ENCODE results near the gene MEGF8.

MEGF8 gene

GRCh38 chr19:42325308-42325895 lies at the start of gene MEGF8:
TSS of gene MEGF8 (plus strand) at chr19:42325635. CDS start at chr19:42326244, 609 bp downstream.
- DNase-seq (ENCODE audit: low read depth, low spot score), result peak; percentile 99

GRCh38 chr19:42276284-42276683 lies 49.2 kb upstream of the MEGF8 start:
- DNase-seq (ENCODE audit: low read depth, low spot score), result no peak

- DNase-seq (ENCODE audit: low read depth, low spot score), result no peak
These were observed 48.6 kb upstream of the MEGF8 start for GRCh38 chr19:42276821-42277220.

- DNase-seq (ENCODE audit: low read depth, low spot score), result no peak
These were observed 47.5 kb upstream of the MEGF8 start for GRCh38 chr19:42277821-42278451.

GRCh38 chr19:42278452-42279154 lies 46.8 kb upstream of the MEGF8 start:
- DNase-seq (ENCODE audit: low read depth, low spot score), result no peak

- no peak for DNase-seq (ENCODE audit: low read depth, low spot score)
These were observed 46.1 kb upstream of the MEGF8 start for GRCh38 chr19:42279155-42279901.

GRCh38 chr19:42279902-42280814 lies 45.3 kb upstream of the MEGF8 start:
- peak; percentile 62 for DNase-seq (ENCODE audit: low read depth, low spot score)

- DNase-seq (ENCODE audit: low read depth, low spot score), result no peak
These were observed 44.7 kb upstream of the MEGF8 start for GRCh38 chr19:42280815-42281145.

- DNase-seq (ENCODE audit: low read depth, low spot score), result no peak
These were observed 44.1 kb upstream of the MEGF8 start for GRCh38 chr19:42281146-42281826.

- DNase-seq (ENCODE audit: low read depth, low spot score), result no peak
These were observed 43.3 kb upstream of the MEGF8 start for GRCh38 chr19:42281827-42282762.

- no peak for DNase-seq (ENCODE audit: low read depth, low spot score)
These were observed 42.6 kb upstream of the MEGF8 start for GRCh38 chr19:42282819-42283187.

GRCh38 chr19:42283188-42284065 lies 42.0 kb upstream of the MEGF8 start:
- peak; percentile 87 for DNase-seq (ENCODE audit: low read depth, low spot score)

- peak; percentile 41 for DNase-seq (ENCODE audit: low read depth, low spot score)
These were observed 41.4 kb upstream of the MEGF8 start for GRCh38 chr19:42284066-42284501.

GRCh38 chr19:42284591-42285341 lies 40.7 kb upstream of the MEGF8 start:
- DNase-seq (ENCODE audit: low read depth, low spot score), result no peak

GRCh38 chr19:42285541-42285941 lies 39.9 kb upstream of the MEGF8 start:
- DNase-seq (ENCODE audit: low read depth, low spot score), result no peak

GRCh38 chr19:42285988-42286348 lies 39.5 kb upstream of the MEGF8 start:
- no peak for DNase-seq (ENCODE audit: low read depth, low spot score)

- DNase-seq (ENCODE audit: low read depth, low spot score), result no peak
These were observed 39.0 kb upstream of the MEGF8 start for GRCh38 chr19:42286349-42287016.
